ENCODE measurements around the gene AFF3.

DNA sequence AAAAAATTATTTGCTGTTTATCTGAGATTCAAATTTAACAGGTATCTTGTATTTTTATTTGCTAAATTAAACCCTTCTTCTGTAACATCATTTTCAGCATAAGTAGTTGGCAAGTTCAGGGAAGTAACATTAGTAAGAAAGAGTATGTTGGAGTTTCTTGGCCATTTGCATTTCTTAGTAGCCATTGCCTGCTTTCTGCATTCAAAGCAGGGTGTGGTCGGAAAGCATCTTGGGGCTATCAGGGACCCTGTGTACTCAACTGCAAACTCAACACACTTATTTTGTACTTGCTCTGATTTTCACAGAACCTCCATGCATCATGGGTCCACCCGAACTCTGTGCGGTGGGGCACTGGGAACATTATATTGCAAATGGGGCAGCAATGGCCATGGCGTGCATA is 622.2 kb downstream of the AFF3 start:
- TF ChIP-seq POLR2AphosphoS5 (IDR thresholded peaks at IDR 0.05; ENCODE audit: low read depth, low read length) = no peak
- TF ChIP-seq, protein P1, sequence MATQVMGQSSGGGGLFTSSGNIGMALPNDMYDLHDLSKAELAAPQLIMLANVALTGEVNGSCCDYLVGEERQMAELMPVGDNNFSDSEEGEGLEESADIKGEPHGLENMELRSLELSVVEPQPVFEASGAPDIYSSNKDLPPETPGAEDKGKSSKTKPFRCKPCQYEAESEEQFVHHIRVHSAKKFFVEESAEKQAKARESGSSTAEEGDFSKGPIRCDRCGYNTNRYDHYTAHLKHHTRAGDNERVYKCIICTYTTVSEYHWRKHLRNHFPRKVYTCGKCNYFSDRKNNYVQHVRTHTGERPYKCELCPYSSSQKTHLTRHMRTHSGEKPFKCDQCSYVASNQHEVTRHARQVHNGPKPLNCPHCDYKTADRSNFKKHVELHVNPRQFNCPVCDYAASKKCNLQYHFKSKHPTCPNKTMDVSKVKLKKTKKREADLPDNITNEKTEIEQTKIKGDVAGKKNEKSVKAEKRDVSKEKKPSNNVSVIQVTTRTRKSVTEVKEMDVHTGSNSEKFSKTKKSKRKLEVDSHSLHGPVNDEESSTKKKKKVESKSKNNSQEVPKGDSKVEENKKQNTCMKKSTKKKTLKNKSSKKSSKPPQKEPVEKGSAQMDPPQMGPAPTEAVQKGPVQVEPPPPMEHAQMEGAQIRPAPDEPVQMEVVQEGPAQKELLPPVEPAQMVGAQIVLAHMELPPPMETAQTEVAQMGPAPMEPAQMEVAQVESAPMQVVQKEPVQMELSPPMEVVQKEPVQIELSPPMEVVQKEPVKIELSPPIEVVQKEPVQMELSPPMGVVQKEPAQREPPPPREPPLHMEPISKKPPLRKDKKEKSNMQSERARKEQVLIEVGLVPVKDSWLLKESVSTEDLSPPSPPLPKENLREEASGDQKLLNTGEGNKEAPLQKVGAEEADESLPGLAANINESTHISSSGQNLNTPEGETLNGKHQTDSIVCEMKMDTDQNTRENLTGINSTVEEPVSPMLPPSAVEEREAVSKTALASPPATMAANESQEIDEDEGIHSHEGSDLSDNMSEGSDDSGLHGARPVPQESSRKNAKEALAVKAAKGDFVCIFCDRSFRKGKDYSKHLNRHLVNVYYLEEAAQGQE (IDR thresholded peaks at IDR 0.05; ENCODE audit: insufficient read depth in 1 of 2, low read depth in 2 of 2, low read length in 2 of 2) = no peak

Measured in PFSK-1 (cell line).